Endometrium (tissue), 2 donors: Measurements from ENCODE around the gene CGB3.
"Not testable (repeated sequence)": the region's sequence is repeated elsewhere in the genome, so short reads cannot be mapped to it uniquely, and the experiment has no call there.

Experiments used
- FAIRE-seq: peaks from 2 replicates; lab custom pipeline; 2012; peaks lifted over from hg19 to GRCh38; lab: Jason Lieb, UNC
- donor health status: control.
- donor health status: control.

The CGB3 gene

DNA sequence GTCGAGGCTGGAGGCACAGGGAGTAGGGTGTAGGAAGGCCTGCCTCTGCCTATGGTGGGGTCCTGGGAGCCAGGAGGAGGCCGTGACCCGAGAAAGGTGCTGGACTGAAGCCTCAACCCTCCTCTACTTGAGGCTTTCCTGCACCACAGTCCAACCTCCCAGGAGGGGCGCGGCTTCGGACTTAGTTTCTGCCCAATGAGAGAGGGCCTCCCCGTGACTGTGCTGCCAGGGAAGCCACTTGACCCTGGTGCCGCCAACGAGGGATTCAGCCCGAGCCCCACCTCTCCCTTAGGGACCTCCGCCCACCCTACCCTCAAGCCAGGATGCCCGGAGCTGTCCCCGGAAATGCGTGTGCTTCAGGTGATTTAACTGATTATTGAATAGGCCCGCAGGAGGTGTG, at the start of gene CGB3:
Gene CGB3, minus strand, starts transcription at position 101 of the 400 bp plus-strand sequence. CDS start 362 bp downstream, outside the sequence.
- not testable (repeated sequence) for FAIRE-seq

DNA sequence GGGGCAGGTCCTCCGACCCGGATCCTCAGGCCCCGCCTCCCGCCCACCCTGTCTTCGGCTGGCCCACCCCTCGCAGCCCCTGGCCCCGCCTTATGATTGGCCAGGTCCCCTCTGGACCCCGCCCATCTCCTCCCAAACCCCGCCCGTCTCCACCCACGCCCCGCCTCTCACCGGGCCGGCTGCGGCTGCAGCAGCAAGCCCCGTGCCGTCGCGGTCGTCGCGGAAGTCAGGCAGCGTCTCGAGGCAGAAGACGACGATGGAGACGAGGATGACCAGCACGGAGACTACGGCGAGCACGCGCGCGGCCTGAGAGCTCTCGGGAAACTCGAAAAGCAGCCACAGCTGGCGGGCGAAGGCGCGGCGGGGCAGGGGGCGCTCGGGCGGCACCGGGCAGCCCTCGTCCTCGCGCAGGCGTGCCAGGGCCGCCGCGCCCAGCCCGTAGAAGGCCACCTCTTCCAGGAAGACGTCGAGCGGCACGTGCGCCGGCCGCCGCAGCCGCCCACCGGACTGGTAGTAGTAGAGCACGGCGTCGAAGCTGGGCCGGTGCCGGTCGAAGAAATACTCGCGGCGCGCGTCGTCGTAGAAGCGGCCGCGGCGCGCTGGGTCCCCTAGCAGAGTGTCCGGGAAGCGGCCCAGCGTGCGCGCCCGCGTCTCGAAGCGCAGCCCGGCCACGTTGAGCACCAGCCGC, 47.9 kb upstream of the CGB3 start:
- FAIRE-seq, result no peak

DNA sequence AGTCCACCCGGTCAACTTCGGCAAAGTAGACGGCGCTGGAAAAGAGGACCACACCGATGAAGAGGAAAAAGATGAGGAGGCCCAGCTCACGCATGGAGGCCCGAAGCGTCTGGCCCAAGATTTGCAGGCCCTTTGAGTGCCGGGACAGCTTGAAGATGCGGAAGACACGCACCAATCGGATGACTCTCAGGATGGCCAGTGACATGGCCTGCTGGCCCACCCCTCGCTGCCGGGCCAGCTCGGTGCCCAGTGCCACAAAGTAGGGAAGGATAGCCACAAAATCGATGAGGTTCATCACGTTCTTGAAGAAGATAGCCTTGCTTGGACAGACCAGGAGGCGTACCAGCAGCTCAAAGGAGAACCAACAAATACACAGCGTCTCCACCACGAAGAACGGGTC, 46.3 kb upstream of the CGB3 start:
- no peak for FAIRE-seq

DNA sequence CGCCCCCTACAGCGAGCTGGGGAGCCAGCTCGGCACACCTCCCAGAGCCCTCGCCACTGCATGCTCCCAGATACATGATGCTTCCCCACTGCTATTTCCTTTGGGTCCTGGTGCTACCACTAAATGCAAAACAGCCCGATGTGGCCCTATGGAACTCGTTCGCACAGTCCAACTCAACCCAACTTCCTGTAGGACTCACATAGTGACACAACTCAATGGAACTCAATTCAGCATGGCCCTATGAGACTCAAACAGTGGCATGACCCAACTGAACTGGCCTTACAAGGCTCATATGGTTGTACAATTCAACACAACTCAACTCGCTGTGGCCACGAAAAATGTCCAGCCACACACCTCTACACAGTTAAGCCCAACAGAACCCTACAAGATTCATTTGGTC, 44.9 kb upstream of the CGB3 start:
- no peak for FAIRE-seq

DNA sequence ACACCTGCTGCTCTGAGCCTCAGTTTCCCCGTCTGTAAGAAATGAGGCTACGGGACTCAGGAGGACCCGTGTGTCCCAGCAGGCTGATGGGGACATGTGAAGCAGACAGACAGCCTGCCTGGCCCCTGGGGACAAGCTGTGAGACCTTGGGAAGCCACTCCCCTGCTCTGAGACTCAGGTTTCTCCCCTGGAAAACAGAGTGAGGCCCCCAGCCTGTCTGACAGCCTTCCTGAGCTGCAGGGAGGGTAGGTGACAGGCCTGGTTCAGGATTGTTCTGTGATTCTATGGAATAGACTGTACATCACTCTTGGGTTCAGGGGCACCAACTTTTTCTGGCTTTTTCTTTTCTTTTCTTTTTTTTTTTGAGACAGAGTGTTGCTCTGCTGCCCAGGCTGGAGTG, 43.4 kb upstream of the CGB3 start:
- FAIRE-seq, result no peak

DNA sequence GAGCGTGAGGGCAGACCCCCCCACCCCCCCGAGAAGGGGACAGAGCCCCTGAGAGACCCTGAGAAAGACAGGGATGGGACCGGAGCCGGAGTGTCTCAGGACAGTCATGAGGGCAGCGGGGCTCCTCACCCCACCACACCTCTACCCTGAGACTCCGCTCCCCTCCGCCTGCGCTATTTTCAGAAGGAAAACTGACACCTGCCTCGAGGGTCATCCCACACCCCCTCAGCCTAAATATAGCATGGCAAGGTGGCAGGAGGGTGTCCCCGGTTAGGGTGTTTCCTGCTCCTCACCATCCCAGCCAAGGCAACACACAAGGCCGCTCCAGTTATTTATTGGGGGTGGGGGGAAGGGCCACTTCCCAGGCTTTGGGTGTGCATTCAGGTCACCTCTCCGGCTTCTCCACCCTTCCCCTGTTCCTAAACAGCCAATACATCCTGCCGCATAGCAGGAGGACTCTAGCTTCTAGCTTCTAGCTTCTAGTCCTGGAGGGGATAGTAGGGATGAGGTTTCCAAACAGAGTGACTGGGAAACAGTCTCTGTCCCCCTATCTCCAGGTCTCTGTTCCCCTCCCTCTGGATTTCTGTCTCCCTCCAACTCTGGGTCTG, 41.9 kb upstream of the CGB3 start:
- no peak for FAIRE-seq

DNA sequence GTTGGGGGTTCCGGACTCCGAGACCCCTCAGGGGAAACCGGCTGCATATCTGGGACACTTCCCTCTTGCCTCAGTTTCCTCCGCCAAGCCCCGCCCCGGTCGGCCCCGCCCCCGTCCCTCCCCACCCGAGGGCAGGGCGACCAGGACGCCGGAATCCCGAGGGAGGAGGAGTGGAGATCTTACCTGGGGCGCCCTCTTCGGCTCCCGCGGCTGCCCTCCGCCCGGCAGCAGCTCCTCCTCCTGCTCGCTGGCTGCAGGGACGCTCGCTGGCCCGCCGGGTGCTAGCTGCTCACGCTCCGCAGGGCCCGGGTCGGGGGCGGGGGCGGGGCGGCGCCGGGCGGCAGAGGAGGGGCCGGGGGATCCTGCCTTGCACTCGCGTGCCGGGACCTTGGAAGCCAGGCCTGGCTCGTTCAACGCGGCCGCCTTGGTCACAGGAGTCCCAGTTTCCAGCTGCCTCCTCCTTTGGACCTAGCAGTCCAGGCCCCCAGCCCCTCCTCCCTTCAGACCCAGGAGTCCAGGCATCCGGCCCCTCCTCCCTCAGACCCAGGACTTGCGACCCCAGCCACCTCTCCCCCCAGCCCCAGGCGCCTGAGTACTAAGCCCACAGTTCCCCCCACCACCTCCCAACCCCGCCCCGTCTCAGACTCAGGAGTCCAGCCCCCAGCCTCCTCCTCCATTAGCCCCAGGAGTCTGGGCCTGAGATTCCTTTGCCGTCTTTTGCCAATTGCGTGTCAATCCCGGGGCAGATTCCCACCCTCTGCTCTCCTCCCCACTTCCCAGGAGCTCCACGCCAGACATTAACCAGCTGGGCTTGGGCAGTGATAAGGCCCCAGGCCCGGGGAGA, 40.9 kb upstream of the CGB3 start, which contains the start of gene NTF4:
Gene NTF4, minus strand, starts transcription at position 51 of the 844 bp plus-strand sequence. CDS start 2,821 bp downstream, outside the sequence.
- no peak for FAIRE-seq

DNA sequence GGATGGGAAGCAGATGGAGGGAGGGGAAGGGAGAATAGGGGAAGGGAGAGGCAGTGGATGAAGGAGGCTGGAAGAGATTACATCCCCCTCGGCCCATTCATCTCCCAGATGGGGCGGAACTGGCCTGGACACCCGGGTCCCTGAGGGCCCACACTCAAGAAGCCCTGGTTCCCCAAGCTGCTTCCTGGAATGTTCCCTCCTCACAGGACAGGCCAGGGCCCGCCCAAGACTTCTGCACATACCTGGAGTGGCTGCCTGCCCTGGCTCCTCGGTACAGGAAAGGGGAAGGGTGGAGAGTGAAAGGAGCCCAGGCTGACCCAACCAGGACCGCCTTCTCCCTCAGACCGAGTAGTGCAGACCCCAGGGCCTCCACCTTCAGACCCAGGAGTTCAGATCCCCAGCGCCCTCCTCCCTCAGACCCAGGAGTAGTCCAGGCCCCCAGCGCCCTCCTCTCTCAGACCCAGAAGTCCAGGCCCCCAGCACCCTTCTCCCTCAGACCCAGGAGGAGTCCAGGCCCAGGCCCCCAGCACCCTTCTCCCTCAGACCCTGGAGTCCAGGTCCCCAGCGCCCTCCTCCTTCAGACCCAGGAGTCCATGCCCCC, 40.0 kb upstream of the CGB3 start:
- FAIRE-seq, result no peak

DNA sequence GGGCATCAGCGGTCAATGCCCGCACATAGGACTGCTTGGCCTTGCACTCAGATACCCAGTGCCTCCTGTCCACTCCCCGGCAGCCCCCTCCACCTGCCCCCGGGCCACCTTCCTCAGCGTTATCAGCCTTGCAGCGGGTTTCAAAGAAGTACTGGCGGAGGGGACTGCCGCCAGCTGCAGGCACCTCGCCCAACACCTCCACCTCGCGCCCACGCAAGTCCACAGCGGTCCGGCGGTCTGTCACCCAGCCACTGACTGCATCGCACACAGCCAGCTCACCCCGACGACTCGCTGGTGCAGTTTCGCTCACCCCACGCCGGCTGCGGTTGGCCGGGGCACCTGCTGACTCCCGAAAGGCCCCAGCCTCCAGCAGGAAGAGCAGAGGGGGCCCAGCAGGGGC, 37.3 kb upstream of the CGB3 start:
- no peak for FAIRE-seq

DNA sequence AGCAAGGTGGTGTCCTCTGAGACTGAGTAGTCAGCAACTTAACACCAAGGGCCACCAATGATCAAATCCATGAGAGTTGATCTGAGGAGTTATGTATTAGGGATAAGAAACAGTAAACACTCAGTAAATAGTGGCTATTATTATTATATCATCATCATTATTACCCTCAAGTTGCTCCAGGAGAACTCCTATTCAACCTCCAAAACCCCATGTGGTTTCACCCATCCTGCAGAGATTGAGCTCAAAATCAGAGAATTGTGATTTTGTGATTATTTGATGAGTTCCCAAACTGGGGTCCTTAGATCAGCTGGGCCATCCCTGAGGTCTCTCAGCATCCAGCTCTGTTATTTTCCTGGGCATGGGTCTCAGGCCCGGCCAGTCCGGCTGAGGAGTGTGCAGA, 36.9 kb upstream of the CGB3 start:
- no peak for FAIRE-seq

DNA sequence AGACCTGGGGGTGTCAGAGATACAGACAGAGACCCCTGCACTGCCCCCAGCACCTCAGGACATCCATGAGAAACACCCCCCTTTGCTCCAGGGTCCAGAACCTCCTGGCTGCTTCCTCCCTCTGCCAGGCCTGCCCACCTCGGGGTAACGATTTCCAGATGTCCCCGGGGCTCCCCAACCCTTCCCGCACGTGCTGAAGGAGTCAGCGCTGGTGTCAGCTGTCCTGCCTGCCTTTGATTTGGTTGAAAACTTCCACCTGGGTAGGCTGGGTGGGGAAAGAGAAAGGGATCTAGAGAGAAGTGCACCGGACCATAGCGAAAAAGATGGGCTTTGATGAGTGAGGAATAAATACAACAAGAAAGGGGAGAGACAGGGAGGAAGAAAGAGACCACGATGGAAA, 34.9 kb upstream of the CGB3 start:
- no peak for FAIRE-seq

DNA sequence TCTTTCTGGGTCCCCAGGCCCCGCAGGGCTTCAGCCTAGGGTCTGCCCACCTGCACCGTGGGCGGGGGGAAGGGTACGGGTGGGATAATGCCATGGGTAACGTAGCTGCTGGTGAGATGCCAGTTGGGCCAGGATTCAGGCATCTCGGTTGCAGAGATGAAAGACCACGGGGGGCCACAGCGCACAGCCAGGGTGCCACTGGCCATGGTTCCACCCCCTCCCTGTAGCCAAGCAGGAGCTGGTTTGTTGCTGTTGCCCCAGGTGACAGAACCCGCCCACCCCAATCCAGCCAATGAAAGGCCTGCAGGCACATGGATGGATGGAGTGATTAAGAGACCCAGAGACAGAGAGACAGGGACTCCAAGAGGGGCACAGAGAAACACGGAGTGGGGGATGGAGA, 34.4 kb upstream of the CGB3 start:
- FAIRE-seq, result no peak

DNA sequence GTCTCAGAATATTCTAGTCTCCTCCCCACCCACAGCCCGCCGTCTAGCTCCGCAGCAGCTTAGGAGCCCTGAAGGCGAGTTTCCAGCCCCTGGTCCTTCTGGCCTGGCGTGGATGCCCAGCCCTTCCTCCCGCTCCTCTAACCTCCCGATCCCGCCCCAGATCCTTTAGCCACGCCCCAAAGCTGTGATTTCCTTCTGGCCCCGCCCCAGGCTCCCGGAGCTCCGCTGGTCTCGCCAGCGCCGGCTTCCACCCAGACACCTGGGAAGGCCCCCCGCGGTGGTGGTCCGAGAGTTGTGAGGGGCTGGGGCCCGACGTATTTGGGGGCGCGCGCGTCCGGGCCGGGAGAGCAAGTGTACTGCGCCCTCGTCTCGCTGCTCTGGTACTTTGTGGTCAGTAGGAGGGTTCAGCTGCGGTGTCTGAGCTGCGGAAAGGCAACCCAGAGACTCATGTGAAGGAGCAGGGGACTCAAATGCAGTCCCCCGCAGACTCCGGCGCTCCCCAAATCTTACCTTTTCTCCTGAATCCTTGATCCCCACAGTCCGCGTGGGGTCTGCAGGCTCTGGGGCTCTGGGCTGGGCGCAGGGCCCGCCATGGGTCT, 33.6 kb upstream of the CGB3 start, which contains the start of gene CGB7:
Gene CGB7, minus strand, starts transcription at position 114 of the 599 bp plus-strand sequence. CDS start 2,374 bp downstream, outside the sequence.
- FAIRE-seq, result no peak

DNA sequence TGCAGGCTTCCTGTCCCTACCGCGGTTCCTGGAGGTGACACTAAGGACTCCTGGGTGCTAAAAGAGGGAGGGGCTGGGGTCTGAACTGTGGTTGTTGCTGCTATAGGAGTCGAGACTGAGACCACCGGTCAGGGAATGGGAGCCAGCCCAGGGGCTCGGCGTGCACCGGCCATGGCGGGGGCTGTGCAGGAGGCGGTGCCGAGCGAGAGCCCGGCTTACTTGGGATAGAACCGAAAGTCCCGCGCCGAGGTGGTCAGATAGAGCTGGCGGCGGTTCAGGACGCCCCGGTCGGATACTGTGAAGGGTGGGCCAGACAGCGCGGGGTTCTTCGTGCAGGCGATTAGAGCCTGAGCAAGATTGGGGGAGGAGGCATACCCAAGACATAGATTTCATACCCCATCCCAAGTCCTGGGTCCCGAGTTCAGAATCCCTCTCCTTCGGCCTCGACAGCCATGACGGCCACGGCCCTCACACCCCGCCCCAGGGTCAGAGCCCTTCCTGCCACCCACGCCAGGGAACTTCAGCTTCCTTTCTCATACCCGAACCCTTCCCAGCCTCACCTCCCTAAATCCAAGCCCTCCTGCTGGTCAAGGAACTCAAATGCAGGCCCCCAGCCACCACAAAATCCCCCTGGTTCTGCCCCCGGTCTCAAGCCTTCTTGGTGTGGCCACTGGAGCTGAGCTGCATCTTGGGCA, 32.9 kb upstream of the CGB3 start:
- not testable (repeated sequence) for FAIRE-seq

DNA sequence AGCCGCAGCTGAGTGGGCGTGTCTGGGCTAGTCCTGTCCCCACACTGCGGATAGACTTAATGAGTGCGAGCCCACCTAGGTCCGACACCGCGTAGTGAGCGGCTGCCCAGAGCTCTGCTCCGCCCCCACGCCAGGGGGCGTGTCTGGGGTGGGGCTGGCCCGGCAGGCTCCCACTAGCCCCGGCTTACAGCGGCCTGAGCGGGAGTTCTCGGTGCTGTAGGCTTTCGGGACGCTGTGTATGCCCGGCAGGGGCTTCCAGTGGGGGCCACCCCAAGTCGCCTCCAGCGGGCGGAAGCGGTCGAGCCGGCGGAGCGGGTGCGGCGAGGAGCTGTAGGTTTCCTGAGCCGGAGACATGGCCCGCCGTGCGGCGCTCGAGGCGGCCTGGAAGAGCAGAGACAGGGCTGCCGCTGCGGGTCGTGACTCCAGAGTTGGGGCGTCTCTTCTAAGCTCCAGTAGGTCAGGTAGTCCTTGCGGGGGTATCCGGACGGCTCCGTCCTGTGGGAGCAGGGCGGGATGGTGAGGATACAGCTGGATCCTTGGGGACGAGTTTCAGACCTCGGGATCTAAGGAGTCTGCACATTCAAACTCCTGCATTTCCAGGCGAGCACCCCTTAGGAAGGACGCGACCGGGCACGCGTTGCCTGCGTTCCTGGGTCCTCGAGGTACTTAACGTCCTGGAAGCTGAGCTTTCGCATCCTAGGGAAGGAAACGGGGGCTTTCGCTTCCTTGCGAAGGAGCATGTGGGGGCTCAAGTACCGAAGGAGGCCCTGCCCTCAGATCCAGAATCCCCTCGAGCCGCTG, 32.2 kb upstream of the CGB3 start:
- no peak for FAIRE-seq

DNA sequence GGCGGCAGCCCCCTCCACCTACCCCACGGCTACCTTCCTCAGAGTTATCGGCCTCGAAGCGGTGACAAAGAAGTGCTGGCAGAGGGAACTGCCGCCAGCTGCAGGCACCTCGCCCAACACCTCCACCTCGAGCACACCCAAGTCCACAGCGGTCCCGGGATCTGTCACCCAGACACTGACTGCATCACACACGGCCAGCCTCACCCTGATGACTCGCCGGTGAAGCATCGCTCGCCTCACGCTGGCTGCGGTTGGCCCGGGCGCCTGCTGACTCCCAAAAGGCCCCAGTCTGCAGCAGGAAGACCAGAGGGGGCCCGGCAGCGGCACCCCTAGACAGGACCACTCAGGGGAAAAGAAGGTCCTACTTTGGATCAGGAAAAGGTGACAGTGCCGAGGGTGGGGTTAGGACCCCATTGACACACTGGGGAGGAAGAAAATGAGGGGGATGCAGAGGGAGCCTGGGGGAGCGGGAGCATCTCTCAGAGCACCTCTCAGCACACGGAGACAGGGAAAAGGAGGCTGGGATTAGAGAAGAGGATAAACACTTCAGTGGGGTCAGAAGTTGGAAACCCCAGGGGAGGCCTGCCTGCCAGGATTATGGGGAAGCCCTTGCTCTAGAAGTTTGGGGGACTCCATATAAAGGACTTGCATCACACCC, 26.4 kb upstream of the CGB3 start:
- FAIRE-seq, result not testable (repeated sequence)

DNA sequence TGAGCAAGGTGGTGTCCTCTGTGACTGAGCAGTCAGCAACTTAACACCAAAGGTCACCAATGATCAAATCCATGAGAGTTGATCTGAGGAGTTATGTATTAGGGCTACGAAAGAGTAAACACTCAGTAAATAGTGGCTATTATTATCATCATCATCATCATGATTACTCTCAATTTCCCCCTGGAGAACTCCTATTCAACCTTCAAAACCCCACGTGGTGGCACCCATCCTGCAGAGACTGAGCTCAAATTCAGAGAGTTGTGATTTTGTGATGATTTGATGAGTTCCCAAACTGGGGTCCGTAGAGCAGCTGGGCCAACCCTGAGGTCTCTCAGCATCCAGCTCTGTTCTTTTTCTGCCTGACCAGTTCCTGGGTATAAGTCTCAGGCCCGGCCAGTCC, 25.7 kb upstream of the CGB3 start:
- not testable (repeated sequence) for FAIRE-seq

DNA sequence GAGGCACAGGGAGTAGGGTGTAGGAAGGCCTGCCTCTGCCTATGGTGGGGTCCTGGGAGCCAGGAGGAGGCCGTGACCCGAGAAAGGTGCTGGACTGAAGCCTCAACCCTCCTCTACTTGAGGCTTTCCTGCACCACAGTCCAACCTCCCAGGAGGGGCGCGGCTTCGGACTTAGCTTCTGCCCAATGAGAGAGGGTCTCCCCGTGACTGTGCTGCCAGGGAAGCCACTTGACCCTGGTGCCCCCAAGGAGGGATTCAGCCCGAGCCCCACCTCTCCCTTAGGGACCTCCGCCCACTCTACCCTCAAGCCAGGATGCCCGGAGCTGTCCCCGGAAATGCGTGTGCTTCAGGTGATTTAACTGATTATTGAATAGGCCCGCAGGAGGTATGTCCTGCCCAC, 24.9 kb upstream of the CGB3 start, which contains the start of gene CGB8:
Gene CGB8, minus strand, starts transcription at position 101 of the 400 bp plus-strand sequence. CDS start 372 bp downstream, outside the sequence.
- not testable (repeated sequence) for FAIRE-seq

DNA sequence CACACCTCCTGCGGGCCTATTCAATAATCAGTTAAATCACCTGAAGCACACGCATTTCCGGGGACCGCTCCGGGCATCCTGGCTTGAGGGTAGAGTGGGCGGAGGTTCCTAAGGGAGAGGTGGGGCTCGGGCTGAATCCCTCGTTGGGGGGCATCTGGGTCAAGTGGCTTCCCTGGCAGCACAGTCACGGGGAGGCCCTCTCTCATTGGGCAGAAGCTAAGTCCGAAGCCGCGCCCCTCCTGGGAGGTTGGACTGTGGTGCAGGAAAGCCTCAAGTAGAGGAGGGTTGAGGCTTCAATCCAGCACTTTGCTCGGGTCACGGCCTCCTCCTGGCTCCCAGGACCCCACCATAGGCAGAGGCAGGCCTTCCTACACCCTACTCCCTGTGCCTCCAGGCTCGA, 19.4 kb upstream of the CGB3 start, which contains the start of gene CGB5:
Gene CGB5, plus strand, starts transcription at position 301 of the 400 bp plus-strand sequence. CDS start 362 bp downstream, outside the sequence.
- not testable (repeated sequence) for FAIRE-seq

DNA sequence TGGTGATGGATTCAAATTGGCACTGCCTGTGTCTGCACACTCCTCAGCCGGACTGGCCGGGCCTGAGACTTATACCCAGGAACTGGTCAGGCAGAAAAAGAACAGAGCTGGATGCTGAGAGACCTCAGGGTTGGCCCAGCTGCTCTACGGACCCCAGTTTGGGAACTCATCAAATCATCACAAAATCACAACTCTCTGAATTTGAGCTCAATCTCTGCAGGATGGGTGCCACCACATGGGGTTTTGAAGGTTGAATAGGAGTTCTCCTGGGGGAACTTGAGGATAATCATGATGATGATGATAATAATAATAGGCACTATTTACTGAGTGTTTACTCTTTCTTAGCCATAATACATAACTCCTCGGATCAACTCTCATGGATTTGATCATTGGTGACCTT, 18.5 kb upstream of the CGB3 start:
- not testable (repeated sequence) for FAIRE-seq
